SU-DHL-6 (cell line): ENCODE results near the gene SLU7.

ENCODE experiments used
- H2AFZ ChIP-seq: fragments of 200-600 bp; sonication (generic); 2 replicates; pipeline ENCODE4 v1.6.1; 2014; ENCODE audit warnings: low read depth, mild to moderate bottlenecking, moderate library complexity, mixed read lengths, antibody characterized with exemption, low read length; ENCODE audit not compliant: severe bottlenecking
- H3F3A ChIP-seq: fragments of 200-600 bp; shearing (Covaris generic); 2 replicates; pipeline ENCODE4 v1.6.0; 2016; ENCODE audit warnings: antibody characterized with exemption, mild to moderate bottlenecking; ENCODE audit not compliant: insufficient read depth
- H3K27ac ChIP-seq: fragments of 200-600 bp; sonication (generic); 2 replicates; pipeline ENCODE4 v1.5.1; 2016; ENCODE audit warnings: low read depth, mild to moderate bottlenecking, low read length, moderate library complexity, mixed read lengths
- H3K27me3 ChIP-seq: fragments of 200-600 bp; sonication (generic), shearing (Covaris generic); 2 replicates; pipeline ENCODE4 v1.6.0; 2014; ENCODE audit warnings: mild to moderate bottlenecking, low read length
- H3K36me3 ChIP-seq: fragments of 200-600 bp; sonication (generic); 2 replicates; pipeline ENCODE4 v1.6.1; 2014; ENCODE audit warnings: mild to moderate bottlenecking, low read length, mixed read lengths
- H3K4me2 ChIP-seq: fragments of 300-600, 200-600 bp; shearing (Covaris generic), sonication (generic); 2 replicates; pipeline ENCODE4 v1.6.0; 2014; ENCODE audit warnings: low read length, low read depth, mild to moderate bottlenecking; ENCODE audit not compliant: poor library complexity, severe bottlenecking
- H3K4me3 ChIP-seq: fragments of 200-600 bp; sonication (generic); 2 replicates; pipeline ENCODE4 v1.5.1; 2014; ENCODE audit warnings: antibody characterized with exemption, low read length, mild to moderate bottlenecking, mixed read lengths; ENCODE audit not compliant: insufficient read depth, poor library complexity, severe bottlenecking
- H3K79me2 ChIP-seq: fragments of 200-600 bp; sonication (generic); 2 replicates; pipeline ENCODE4 v1.6.1; 2014; ENCODE audit warnings: mild to moderate bottlenecking, low read length, moderate library complexity; ENCODE audit not compliant: insufficient read depth
- H3K9ac ChIP-seq: fragments of 200-600 bp; sonication (generic); 2 replicates; pipeline ENCODE4 v1.7.0; 2014; ENCODE audit warnings: mild to moderate bottlenecking, low read length
- H3K9me2 ChIP-seq: fragments of 200-600 bp; sonication (generic); replicated peaks from 2 replicates; pipeline ENCODE4 v1.6.1; 2014; ENCODE audit warnings: low read length; ENCODE audit not compliant: insufficient read depth
- H3K9me3 ChIP-seq: fragments of 200-600 bp; sonication (generic); 2 replicates; pipeline ENCODE4 v1.6.1; 2014; ENCODE audit warnings: low read length, mixed read lengths; ENCODE audit not compliant: insufficient read depth
- H4K20me1 ChIP-seq: fragments of 200-600 bp; sonication (generic); 2 replicates; pipeline ENCODE4 v1.6.1; 2014; ENCODE audit warnings: low read depth, mild to moderate bottlenecking, antibody characterized with exemption, low read length, moderate library complexity, mixed read lengths
- CTCF ChIP-seq: fragments of 200-600 bp; sonication (generic); IDR thresholded peaks from one replicate; pipeline ENCODE4 v1.5.1; 2017; ENCODE audit warnings: antibody characterized with exemption, mild to moderate bottlenecking, low read length, moderate library complexity; ENCODE audit not compliant: insufficient read depth, poor library complexity, severe bottlenecking
- EZH2phosphoT487 ChIP-seq: fragments of 200-600 bp; sonication (generic), shearing (Covaris generic); conservative IDR thresholded peaks from 2 replicates; pipeline ENCODE4 v1.6.1; 2018; ENCODE audit warnings: mild to moderate bottlenecking, antibody characterized with exemption, low read length, moderate library complexity, mixed read lengths

SLU7 gene

GRCh38 chr5:160366230-160366629 lies 52.7 kb downstream of the SLU7 start:
- H3K9me3 ChIP-seq: no peaks in the 10 kb centered on the region
- no peak overlapping the region for H3K4me3 ChIP-seq
- H4K20me1 ChIP-seq: no peaks in the 10 kb centered on the region
- no peaks in the 10 kb centered on the region for H3K36me3 ChIP-seq
- no peak overlapping the region for H2AFZ ChIP-seq
- no peak for TF ChIP-seq EZH2phosphoT487
- TF ChIP-seq CTCF: no peak
- H3K9me2 ChIP-seq: no peaks in the 10 kb centered on the region
- no peak overlapping the region for H3K9ac ChIP-seq
- H3K27ac ChIP-seq: no peak overlapping the region
- no peaks in the 10 kb centered on the region for H3K79me2 ChIP-seq
- no peak overlapping the region for H3K4me2 ChIP-seq
- H3F3A ChIP-seq: no peaks in the 10 kb centered on the region
- no peaks in the 10 kb centered on the region for H3K27me3 ChIP-seq

GRCh38 chr5:160363660-160364395 lies 55.1 kb downstream of the SLU7 start:
- Histone ChIP-seq H4K20me1 (no peaks in the 10 kb centered on the region), H3K9me2 (no peaks in the 10 kb centered on the region), H3K9me3 (no peaks in the 10 kb centered on the region), H2AFZ (no peak overlapping the region), H3K9ac (no peak overlapping the region), H3K27ac (no peak overlapping the region), H3F3A (no peaks in the 10 kb centered on the region), H3K79me2 (no peaks in the 10 kb centered on the region), H3K4me3 (no peak overlapping the region), H3K4me2 (no peak overlapping the region), H3K36me3 (no peaks in the 10 kb centered on the region), H3K27me3 (no peaks in the 10 kb centered on the region)
- TF ChIP-seq EZH2phosphoT487 (no peak), CTCF (no peak)

GRCh38 chr5:160363211-160363610 lies 55.7 kb downstream of the SLU7 start:
- H3K9ac ChIP-seq: no peak overlapping the region

More at GRCh38 chr5:160363211-160363610, 55.7 kb downstream of the SLU7 start:
- Histone ChIP-seq H3K4me3 (no peak overlapping the region), H3K9me2 (no peaks in the 10 kb centered on the region), H3K79me2 (no peaks in the 10 kb centered on the region), H3K27ac (no peak overlapping the region), H3K9me3 (no peaks in the 10 kb centered on the region), H2AFZ (no peak overlapping the region), H3K36me3 (no peaks in the 10 kb centered on the region), H4K20me1 (no peaks in the 10 kb centered on the region), H3K27me3 (no peaks in the 10 kb centered on the region), H3K4me2 (no peak overlapping the region), H3F3A (no peaks in the 10 kb centered on the region)
- TF ChIP-seq EZH2phosphoT487 (no peak), CTCF (no peak)
